HepG2 (cell line): Measurements from ENCODE around the gene B3GAT3.

ENCODE experiments used
- ATM ChIP-seq: fragments of 450-650 bp; IDR thresholded peaks from 2 replicates; pipeline ENCODE4 v1.7.1; 2017; ENCODE audit warnings: mild to moderate bottlenecking, borderline replicate concordance
- CBX1 ChIP-seq: IDR thresholded peaks from one replicate; pipeline ENCODE4 v1.6.1; 2016; ENCODE audit warnings: antibody characterized with exemption, low read depth
- EP300 ChIP-seq, 3 experiments: sonication (generic) in 1 of 3; formaldehyde crosslinking in 1 of 3; IDR thresholded peaks; 2 replicates each; pipeline versions ENCODE4 v1.5.1 to v1.6.1; 2011 to 2020; ENCODE audit warnings: low read depth in 2 of 3, low read length in 2 of 3, borderline replicate concordance in 1 of 3, improper control_type of control experiment in 1 of 3, mild to moderate bottlenecking in 1 of 3, missing genetic modification reagents in 1 of 3, moderate library complexity in 1 of 3
- NCOA5 ChIP-seq: sonication (generic); formaldehyde crosslinking; IDR thresholded peaks from 2 replicates; pipeline ENCODE4 v1.4.0; 2020; ENCODE audit warnings: missing genetic modification reagents
- NFKB2 ChIP-seq: sonication (generic); formaldehyde crosslinking; IDR thresholded peaks from 2 replicates; pipeline ENCODE4 v1.4.0; 2020; ENCODE audit warnings: missing genetic modification reagents, borderline replicate concordance
- POLR2AphosphoS2 ChIP-seq: IDR thresholded peaks from 2 replicates; pipeline ENCODE4 v1.6.1; 2011; ENCODE audit warnings: low read depth, low read length, improper control_type of control experiment
- TSC22D2 ChIP-seq: sonication (generic); formaldehyde crosslinking; IDR thresholded peaks from 2 replicates; pipeline ENCODE4 v1.5.1; 2020; ENCODE audit warnings: missing genetic modification reagents, mild to moderate bottlenecking, borderline replicate concordance
- ZNF773 ChIP-seq: sonication (generic); formaldehyde crosslinking; IDR thresholded peaks from 2 replicates; pipeline ENCODE4 v1.4.0; 2020; ENCODE audit warnings: missing genetic modification reagents, borderline replicate concordance
- TF ChIP-seq, protein P1 (sequence below): sonication (generic); formaldehyde crosslinking; IDR thresholded peaks from 2 replicates; pipeline ENCODE4 v1.4.0; 2020; ENCODE audit warnings: missing genetic modification reagents, mild to moderate bottlenecking, borderline replicate concordance
- TF ChIP-seq, protein P2 (sequence below): sonication (generic); formaldehyde crosslinking; IDR thresholded peaks from 2 replicates; pipeline ENCODE4 v1.5.0; 2020; ENCODE audit warnings: mild to moderate bottlenecking, missing genetic modification reagents, moderate library complexity
- TF ChIP-seq, protein P3 (sequence below): sonication (generic); formaldehyde crosslinking; IDR thresholded peaks from 2 replicates; pipeline ENCODE4 v1.4.0; 2020; ENCODE audit warnings: missing genetic modification reagents

DNA sequence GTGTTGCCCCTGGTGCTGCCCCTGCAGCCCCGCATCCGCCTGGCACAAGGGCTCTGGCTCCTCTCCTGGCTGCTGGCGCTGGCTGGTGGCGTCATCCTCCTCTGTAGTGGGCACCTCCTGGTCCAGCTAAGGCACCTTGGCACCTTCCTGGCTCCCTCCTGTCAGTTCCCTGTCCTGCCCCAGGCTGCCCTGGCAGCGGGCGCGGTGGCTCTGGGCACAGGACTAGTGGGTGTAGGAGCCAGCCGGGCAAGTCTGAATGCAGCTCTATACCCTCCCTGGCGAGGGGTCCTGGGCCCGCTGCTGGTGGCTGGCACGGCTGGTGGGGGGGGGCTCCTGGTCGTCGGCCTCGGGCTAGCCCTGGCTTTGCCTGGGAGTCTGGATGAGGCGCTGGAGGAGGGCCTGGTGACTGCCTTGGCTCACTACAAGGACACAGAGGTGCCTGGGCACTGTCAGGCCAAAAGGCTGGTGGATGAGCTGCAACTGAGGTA is 8.5 kb downstream of the B3GAT3 start:
- TF ChIP-seq NCOA5 (CRISPR knock-in tag) (no peak), NFKB2 (CRISPR knock-in tag) (no peak; the same call in 1 of the 2 replicates), POLR2AphosphoS2 (no peak), ZNF773 (no peak), CBX1 (no peak), EP300 (IDR thresholded peaks at IDR 0.05; ENCODE audit: low read depth in 2 of 2, low read length in 2 of 2) (no peak), EP300 (CRISPR knock-in tag; IDR thresholded peaks at IDR 0.05; ENCODE audit: borderline replicate concordance) (no peak), TSC22D2 (CRISPR knock-in tag) (no peak), ATM (no peak)
- TF ChIP-seq, protein P1, sequence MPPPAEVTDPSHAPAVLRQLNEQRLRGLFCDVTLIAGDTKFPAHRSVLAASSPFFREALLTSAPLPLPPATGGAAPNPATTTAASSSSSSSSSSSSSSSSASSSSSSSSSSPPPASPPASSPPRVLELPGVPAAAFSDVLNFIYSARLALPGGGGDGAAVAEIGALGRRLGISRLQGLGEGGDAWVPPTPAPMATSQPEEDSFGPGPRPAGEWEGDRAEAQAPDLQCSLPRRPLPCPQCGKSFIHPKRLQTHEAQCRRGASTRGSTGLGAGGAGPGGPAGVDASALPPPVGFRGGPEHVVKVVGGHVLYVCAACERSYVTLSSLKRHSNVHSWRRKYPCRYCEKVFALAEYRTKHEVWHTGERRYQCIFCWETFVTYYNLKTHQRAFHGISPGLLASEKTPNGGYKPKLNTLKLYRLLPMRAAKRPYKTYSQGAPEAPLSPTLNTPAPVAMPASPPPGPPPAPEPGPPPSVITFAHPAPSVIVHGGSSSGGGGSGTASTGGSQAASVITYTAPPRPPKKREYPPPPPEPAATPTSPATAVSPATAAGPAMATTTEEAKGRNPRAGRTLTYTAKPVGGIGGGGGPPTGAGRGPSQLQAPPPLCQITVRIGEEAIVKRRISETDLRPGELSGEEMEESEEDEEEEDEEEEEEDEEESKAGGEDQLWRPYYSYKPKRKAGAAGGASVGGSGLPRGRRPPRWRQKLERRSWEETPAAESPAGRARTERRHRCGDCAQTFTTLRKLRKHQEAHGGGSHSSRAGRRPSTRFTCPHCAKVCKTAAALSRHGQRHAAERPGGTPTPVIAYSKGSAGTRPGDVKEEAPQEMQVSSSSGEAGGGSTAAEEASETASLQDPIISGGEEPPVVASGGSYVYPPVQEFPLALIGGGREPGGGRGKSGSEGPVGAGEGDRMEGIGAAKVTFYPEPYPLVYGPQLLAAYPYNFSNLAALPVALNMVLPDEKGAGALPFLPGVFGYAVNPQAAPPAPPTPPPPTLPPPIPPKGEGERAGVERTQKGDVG (CRISPR knock-in tag), result no peak
- TF ChIP-seq, protein P2, sequence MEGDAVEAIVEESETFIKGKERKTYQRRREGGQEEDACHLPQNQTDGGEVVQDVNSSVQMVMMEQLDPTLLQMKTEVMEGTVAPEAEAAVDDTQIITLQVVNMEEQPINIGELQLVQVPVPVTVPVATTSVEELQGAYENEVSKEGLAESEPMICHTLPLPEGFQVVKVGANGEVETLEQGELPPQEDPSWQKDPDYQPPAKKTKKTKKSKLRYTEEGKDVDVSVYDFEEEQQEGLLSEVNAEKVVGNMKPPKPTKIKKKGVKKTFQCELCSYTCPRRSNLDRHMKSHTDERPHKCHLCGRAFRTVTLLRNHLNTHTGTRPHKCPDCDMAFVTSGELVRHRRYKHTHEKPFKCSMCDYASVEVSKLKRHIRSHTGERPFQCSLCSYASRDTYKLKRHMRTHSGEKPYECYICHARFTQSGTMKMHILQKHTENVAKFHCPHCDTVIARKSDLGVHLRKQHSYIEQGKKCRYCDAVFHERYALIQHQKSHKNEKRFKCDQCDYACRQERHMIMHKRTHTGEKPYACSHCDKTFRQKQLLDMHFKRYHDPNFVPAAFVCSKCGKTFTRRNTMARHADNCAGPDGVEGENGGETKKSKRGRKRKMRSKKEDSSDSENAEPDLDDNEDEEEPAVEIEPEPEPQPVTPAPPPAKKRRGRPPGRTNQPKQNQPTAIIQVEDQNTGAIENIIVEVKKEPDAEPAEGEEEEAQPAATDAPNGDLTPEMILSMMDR, result no peak
- TF ChIP-seq, protein P3, sequence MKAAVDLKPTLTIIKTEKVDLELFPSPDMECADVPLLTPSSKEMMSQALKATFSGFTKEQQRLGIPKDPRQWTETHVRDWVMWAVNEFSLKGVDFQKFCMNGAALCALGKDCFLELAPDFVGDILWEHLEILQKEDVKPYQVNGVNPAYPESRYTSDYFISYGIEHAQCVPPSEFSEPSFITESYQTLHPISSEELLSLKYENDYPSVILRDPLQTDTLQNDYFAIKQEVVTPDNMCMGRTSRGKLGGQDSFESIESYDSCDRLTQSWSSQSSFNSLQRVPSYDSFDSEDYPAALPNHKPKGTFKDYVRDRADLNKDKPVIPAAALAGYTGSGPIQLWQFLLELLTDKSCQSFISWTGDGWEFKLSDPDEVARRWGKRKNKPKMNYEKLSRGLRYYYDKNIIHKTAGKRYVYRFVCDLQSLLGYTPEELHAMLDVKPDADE (CRISPR knock-in tag), result no peak
